Measurements from ENCODE around the gene MKRN1. TPM values are rescaled to one million over a fixed set of nuclear protein-coding genes. Genes with fewer than 3 reads are reported as not detected.

The MKRN1 gene
- total and polyA plus RNA-seq, 2 of the 4 experiments (the other 2 are of a cell fraction): 47.2 to 83.0 TPM

GRCh38 chr7:140433396-140433795 is 45.9 kb downstream of the MKRN1 start:
- Histone ChIP-seq H2AFZ (replicated peaks; ENCODE audit: low read length, poor library complexity) (no peak overlapping the region), H3K27me3 (ENCODE audit: control insufficient read depth, insufficient read depth, low read length) (peaks cover 7% of the 10 kb centered on the region), H2AK9ac (replicated peaks; ENCODE audit: low read depth, low read length, poor library complexity) (no peak overlapping the region), H3K56ac (ENCODE audit: extremely low read depth, insufficient read depth, low read length) (no peak overlapping the region), H3K4ac (ENCODE audit: low read depth, low read length) (no peak overlapping the region), H4K5ac (ENCODE audit: low read depth, low read length) (no peak overlapping the region), H2BK15ac (ENCODE audit: low read depth, low read length) (no peak overlapping the region), H3K9me1 (ENCODE audit: insufficient read depth, low read length) (no peaks in the 10 kb centered on the region), H4K91ac (ENCODE audit: insufficient read depth, low read depth, low read length) (no peak overlapping the region), H3K27ac (ENCODE audit: insufficient read depth, low read length) (no peak overlapping the region), H3K4me1 (ENCODE audit: control insufficient read depth, insufficient read depth, low read length) (no peaks in the 10 kb centered on the region), H3K18ac (ENCODE audit: low read depth, low read length) (no peak overlapping the region), H3K14ac (replicated peaks; ENCODE audit: low read depth, low read length) (no peak overlapping the region), H3K23ac (ENCODE audit: low read depth, low read length) (no peak overlapping the region), H3K79me1 (ENCODE audit: low read depth in 1 of 2, low read length in 2 of 2) (no peaks in the 10 kb centered on the region), H3K4me3 (ENCODE audit: insufficient read depth, low read depth, low read length) (no peak overlapping the region), H2AK5ac (ENCODE audit: low read depth, low read length) (no peak overlapping the region), H4K8ac (ENCODE audit: low read depth in 2 of 2, low read length in 2 of 2) (no peak overlapping the region), H2BK20ac (ENCODE audit: low read depth, low read length) (no peak overlapping the region), H4K20me1 (ENCODE audit: insufficient read depth, low read length) (no peaks in the 10 kb centered on the region), H3K9me3 (ENCODE audit: control insufficient read depth, insufficient read depth, low read length) (no peaks in the 10 kb centered on the region), H2BK120ac (ENCODE audit: low read depth, low read length) (no peak overlapping the region), H3K9ac (ENCODE audit: low read depth, low read length) (no peak overlapping the region), H3K4me2 (ENCODE audit: low read depth, low read length) (no peak overlapping the region), H2BK5ac (ENCODE audit: low read depth, low read length, poor library complexity, severe bottlenecking) (no peak overlapping the region), H3K36me3 (ENCODE audit: control insufficient read depth, insufficient read depth, low read length) (no peaks in the 10 kb centered on the region)
- intact Hi-C loops (cut with micrococcal nuclease) (no loop called here), dilution Hi-C loops (cut with HindIII; ENCODE audit: low sequenced_read_pairs, unreplicated experiment) (no loop called here), in situ Hi-C loops (cut with MboI; ENCODE audit: low sequenced_read_pairs) (no loop called here)
- TF ChIP-seq NFE2L2 (IDR thresholded peaks at IDR 0.05; ENCODE audit: low read depth, low read length): no peak
- no peak for TF ChIP-seq RCOR1 (IDR thresholded peaks at IDR 0.05; ENCODE audit: insufficient replicate concordance, low read length)
- no peak for TF ChIP-seq MAFK (IDR thresholded peaks at IDR 0.05; ENCODE audit: low read depth, low read length)
- TF ChIP-seq, protein P1, sequence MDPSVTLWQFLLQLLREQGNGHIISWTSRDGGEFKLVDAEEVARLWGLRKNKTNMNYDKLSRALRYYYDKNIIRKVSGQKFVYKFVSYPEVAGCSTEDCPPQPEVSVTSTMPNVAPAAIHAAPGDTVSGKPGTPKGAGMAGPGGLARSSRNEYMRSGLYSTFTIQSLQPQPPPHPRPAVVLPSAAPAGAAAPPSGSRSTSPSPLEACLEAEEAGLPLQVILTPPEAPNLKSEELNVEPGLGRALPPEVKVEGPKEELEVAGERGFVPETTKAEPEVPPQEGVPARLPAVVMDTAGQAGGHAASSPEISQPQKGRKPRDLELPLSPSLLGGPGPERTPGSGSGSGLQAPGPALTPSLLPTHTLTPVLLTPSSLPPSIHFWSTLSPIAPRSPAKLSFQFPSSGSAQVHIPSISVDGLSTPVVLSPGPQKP (IDR thresholded peaks at IDR 0.05; ENCODE audit: borderline replicate concordance, low read depth, low read length): no peak
- no peak for TF ChIP-seq RAD21 (IDR thresholded peaks at IDR 0.05; ENCODE audit: low read length)
- TF ChIP-seq CEBPB (IDR thresholded peaks at IDR 0.05; ENCODE audit: low read depth, low read length): no peak
- TF ChIP-seq CTCF (conservative IDR thresholded peaks at IDR 0.05; ENCODE audit: low read depth, low read length): no peak
- TF ChIP-seq, protein P2, sequence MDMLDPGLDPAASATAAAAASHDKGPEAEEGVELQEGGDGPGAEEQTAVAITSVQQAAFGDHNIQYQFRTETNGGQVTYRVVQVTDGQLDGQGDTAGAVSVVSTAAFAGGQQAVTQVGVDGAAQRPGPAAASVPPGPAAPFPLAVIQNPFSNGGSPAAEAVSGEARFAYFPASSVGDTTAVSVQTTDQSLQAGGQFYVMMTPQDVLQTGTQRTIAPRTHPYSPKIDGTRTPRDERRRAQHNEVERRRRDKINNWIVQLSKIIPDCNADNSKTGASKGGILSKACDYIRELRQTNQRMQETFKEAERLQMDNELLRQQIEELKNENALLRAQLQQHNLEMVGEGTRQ (IDR thresholded peaks at IDR 0.05; ENCODE audit: low read depth, low read length): no peak
- no peak for TF ChIP-seq BHLHE40 (IDR thresholded peaks at IDR 0.05; ENCODE audit: low read depth, low read length)
- no peak for TF ChIP-seq MXI1 (IDR thresholded peaks at IDR 0.05; ENCODE audit: borderline replicate concordance, low read depth, low read length)
- TF ChIP-seq SMC3 (IDR thresholded peaks at IDR 0.05; ENCODE audit: low read depth, low read length): no peak
- TF ChIP-seq POLR2A (IDR thresholded peaks at IDR 0.05; ENCODE audit: low read depth, low read length): no peak
- no CpG with 5 or more reads among the region's 3 CpGs for WGBS, 2 experiments (ENCODE audit: extremely low coverage in 2 of 2, insufficient read length in 1 of 2)
- no peak for DNase-seq
- POLR2A ChIA-PET (ENCODE audit: unreplicated experiment): no interaction called here
- CTCF ChIA-PET: no interaction called here
- no TSS peak for BruUV-seq (replicated peaks)
- ATAC-seq (ENCODE audit: low read depth): no peak

All from IMR-90 (cell line).